Activated T-cell treated with anti-CD3 and anti-CD28 coated beads, Interleukin-2, amount 50 U/mL, for 48 hours (primary cell): ENCODE data around the gene CWH43.
"Not testable (repeated sequence)": the region's sequence is repeated elsewhere in the genome, so short reads cannot be mapped to it uniquely, and the experiment has no call there.

Experiments used
- DNase-seq, 2 experiments: peaks; one replicate each; pipeline ENCODE4 v3.0.0-alpha.2; 2020

CWH43 gene

DNA sequence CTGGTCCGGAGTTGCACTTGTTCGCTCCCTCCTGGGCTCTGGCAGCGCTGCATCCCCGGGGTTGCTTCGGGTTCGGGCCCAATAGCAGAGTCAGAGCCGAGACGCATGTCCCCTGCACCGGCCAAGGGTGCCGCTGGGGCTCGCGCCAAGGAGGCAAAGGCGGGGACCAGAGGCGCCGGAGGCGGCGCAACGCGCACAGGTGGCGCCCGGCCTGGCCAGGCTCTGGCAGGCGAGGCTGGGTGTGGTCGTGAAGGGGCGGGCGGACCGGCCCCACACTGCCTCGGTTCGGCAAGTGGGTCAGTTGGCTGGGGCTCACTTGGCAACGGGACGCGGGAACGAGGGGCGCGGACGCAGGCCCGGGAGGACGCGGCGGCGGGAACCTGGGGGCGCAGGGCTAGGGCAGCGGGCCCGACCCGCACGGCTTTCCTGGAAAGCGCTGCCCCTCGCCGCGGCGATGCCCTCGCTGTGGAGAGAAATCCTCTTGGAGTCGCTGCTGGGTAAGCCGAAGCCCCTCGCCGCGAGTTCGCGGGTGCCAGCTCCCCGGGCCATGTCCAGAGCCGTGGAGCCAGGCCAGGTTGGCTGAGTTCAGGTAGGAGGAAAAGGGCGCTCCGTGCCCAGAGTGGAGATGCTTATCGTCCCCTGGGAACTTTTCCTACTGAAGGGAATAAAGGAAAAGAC is at the start of gene CWH43:
Gene CWH43, plus strand, starts transcription at position 300 of the 678 bp plus-strand sequence. Its CDS starts 155 bp downstream, at position 455.
- DNase-seq, result no peak

DNA sequence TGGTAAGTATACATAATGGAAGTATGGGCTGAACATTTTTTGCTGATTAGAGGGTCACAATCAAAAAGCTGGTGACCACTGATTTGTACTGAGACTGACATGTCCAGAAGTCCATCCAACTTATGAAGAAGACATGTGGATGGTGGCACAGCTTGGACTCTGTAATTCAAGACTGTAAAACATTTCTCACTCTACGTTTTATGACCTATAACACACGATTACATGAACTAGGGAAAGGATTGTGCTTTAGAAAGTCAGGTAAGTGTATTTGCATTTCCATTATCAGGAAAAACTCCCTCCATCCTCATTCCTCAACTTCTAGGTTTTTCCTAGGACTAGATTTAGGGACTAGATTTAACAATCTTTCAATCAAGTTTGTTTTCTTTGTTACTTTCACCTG is 49.0 kb upstream of the CWH43 start:
- no peak for DNase-seq

DNA sequence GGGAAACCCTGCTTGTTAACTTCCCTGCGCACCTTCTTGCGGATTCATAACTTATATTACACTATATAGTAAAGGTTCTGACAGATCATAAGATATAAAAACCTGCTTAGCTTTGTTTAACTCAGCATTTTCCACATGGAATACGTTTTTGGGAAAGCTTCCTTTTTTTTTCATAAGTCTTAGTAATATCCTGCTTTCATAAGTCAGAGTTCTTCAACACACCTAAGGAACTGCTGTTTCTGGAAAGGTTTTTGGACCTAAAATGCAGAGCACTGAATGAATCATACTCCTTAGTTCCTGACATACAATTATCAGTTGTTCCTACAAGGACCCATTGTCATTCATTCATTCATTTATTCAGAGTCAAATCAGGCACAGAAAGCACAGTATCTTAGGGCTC is 47.2 kb upstream of the CWH43 start:
- DNase-seq, result no peak

DNA sequence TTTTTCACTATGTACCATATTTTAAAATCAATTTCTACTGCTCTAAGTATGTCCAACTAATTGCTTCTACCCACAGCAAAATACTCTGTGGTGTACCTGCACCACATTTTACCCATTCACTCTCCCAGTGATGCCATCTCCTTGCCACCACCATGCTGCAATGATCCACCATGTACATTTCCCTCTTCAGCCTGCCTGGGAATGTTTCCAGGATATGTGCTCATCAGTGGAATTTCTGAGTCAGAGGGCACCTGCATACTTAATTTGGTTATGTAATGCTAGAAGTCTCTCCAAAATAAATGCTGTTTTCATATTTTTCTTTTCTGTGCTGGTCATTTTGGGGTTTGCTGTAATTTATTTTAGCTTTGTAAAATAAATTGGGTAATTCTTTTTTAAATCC is 46.3 kb upstream of the CWH43 start:
- no peak for DNase-seq

DNA sequence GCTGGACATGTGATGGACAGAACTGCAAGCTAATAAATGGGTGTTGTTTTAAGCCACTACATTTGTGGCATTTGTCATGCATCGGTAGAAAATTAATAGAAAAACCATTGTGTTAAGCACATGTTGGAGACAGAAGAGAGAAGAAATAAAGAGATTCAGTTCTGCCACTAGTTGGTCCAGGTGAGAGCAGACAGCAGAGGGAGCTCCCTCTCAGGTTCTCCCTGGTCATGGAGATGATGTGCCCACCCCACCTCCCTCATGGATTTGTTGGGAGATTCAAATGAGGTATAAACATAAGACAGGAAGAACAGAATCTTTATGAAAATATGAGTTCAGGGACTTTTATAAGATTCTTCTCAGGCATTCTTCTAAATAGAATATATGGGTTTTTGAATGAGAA is 42.7 kb upstream of the CWH43 start:
- DNase-seq, result no peak

DNA sequence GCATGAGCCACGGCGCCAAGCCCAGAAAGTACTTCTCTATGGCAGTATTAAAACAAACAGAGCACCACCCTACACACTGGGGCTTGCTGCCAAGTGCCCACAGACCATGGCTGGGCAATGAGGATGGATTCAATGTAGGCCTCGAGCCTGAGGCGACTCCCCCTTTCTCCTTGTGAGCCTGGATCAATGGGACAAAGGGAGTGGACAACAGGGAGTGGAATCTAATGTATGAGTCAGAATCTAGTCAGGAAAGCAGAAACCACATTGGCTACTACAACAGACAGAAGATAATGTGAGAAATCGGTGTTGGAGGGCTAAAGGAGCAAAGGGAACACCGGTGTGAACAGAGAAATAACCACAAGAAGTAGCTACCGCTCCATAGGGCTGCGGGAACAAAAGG is 41.8 kb upstream of the CWH43 start:
- DNase-seq, result peak; percentile 20 to 22

DNA sequence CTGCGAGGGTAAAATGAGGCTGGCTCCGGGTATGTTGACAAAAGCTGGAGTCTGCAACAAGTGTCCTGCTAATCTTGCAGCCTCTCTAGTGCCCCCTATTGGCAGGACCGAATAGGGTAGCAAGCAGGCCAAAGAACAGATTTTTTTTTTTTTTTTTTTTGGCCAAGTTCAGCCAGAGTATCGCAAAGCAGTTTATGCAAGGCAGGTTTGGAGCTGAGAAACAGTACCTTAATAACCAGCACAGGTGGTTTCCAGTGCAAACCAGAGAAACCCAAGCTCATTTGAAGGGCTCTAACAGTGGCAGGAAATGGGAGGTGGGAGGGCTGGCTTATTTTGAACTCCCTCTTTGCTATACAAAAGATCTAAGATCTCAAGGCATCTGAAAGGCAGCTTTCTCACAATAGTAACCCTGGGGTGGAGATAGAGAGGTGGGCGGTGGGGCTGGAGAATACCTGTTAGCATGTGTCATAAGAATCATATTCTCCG is 41.3 kb upstream of the CWH43 start:
- peak; percentile 59 to 66 for DNase-seq

DNA sequence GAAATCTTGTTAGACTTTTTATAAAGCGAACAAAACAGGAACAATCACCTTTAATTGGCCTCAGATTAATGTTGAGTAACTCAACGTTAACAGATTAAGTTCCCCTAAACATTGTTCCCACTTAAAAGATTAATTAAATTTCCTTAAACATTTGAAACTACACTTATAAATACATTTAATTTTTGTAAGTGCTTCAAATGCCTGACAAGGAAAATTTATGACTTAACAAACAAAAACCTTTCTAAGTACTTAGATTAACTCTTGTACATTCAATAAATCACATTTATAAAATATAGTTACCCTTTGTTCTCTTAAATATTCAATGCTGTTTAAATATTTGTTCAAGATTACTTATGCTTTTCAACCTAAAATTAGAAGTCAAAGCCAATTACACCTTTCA is 40.1 kb upstream of the CWH43 start:
- no peak for DNase-seq

DNA sequence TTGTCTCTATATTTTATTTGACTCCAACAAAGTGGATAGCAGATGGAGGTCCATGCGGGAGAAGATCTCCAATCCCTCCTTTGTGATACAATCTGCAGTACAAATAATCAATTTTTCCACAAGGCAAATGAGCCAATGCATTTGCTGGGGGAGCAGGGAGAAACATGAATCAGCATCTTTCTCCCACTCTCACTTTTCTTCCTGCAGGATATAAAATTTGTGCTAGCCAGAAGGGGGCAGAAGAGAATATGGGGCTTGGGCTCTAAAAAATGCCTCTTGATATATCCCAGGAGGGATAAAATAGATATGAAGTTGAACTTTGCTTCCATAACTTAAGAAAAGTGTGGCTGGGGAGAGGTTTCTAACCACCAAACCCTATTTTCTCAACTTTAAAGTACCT is 38.3 kb upstream of the CWH43 start:
- DNase-seq, result no peak

DNA sequence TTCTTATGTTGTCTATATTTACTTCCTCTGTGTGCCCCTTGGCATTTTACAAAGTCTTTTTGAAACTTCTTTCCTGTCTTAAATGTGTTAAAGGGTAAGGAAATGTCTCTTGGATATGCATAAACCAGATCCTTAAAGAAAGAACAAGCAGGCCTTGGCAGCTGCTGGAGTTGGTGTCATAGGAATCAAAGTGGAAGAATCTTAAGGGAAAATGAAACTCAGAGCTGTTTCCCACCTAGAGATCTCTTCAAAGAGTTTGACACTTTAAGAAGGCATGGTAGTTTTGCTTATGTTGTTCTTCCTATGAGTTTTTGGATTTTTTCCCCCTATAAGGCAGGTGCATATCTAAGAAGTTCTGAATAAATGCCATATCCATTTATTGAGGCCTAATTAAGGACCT is 37.0 kb upstream of the CWH43 start:
- DNase-seq, result no peak

DNA sequence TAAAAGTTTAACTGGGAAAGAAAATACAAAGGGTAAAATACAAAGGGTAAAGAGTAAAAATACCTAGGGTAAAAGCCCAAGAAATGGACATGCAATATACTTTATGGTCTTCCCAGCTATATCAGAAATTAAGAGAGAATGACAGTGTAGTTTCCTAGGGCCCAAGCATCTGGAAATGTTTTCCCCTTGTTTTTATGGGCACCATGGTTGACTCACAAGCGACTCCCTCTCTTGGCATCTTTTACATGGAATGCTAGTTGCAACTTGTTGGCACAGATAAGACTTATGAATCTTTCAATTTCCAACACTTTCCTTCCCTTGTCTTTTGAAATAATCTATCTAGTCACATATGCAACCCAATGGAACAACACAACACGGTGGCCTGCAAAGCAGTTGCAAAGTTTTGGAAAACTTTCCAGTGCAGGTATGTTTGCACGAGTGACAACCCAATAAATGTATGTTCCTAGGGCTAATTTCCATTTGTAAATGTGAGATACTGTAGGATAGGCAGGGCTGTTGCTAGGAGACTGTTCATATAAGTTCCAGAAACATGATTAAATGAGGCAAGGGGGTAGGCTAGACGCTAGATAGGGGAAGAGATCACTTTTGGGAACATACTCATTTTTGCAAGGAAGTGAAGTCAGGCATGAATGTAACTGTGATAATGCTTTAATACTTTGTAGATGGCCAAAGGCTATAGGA is 36.4 kb upstream of the CWH43 start:
- no peak for DNase-seq

DNA sequence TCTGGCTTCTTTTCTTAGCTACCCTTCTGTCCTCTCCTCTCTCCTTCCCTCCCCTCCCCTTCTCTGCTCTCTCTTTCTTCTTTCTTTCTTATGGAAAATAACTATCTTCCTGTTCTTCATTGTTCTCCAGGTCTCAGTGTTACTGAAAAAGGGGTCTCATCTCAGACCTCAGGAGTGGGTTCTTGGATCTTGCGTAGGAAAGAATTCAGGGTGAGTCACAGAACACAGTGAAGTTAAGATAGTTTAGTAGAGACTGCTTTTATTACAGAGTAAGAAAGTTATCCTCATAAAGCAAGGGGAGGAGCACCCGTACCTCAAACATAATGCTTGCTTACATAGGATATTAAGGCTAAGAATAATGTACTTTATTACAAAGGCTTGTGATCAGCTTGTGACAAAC is 31.8 kb upstream of the CWH43 start:
- DNase-seq, result no peak

DNA sequence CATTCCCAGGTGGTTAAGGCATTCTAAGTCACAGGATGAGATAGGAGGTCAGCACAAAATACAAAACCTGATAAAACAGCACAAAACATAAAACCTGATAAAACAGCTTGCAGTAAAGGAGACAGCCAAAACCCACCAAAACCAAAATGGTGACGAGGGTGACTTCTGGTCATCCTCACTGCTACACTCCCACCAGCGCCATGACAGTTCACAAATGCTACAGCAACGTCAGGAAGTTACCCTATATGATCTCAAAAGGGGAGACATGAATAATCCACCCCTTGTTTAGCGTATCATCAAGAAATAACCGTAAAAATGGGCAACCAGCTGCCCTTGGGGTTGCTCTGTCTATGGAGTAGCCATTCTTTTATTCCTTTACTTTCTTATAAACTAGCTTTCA is 28.7 kb upstream of the CWH43 start:
- not testable (repeated sequence) for DNase-seq

DNA sequence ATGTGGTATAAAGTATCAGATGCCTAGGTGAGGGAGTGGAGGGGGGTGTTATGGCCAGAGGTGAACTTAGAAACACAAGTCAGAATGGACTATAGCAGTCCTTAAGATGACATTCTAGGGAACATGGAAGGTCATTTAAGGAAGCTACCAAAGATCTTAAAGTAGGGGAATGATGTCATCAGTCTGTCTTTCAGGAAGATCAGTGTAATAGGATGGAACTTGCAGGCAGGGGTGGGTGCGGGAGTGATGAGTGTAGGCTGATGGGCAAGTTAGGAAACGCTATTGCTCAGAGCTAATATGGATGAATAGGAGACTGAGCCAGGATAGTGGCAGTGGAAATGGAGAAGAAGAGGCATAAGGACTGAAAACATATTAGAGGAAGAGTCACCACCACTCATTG is 27.5 kb upstream of the CWH43 start:
- DNase-seq, result no peak

DNA sequence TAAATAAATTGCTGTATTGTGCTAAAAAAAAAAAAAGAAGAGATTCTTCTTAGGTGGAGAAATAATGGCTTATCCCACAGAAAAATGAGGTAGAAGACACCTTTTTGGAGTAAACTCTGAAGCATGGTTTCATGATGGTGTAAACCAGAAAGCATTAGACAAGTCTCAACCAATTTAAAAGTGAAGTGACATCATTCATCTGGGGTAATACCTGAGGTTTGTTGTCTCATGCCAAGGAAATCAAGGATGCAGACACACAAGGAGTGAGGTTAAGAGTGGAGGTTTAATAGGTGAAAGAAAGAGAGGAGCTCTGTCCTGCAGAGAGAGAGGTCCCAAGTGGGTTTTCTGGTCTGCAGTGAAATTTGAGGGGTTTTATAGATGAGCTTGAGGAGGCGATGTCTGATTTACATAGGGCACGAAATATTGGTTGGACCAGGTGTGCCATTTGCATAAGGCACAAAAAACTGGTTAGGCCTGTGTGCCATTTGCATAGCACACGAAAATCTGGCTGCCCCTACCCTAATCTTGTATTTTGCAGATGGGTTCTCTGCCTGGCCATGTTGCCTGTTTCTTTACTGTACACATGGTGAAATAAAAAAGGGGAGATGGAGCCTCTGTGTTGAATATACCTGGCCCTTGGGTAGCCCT is 25.0 kb upstream of the CWH43 start:
- no peak for DNase-seq

DNA sequence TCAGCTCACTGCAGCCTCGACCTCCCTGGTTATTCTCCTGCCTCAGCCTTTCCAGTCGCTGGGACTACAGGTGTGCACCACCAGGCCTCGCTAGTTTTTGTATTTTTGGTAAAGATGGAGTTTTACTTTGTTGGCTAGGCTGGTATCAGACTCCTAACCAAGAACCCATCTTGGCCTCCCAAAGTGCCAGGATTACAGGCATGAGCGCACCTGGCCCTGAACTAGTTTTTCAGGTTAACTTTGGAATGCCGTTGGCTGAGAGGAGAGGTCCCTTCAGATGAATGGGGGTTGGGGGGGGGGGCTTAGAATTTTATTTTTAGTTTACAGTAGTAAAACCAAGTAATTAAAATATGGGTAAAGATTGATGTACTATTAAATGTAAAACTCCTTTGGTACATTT is 23.4 kb upstream of the CWH43 start:
- DNase-seq, result no peak

DNA sequence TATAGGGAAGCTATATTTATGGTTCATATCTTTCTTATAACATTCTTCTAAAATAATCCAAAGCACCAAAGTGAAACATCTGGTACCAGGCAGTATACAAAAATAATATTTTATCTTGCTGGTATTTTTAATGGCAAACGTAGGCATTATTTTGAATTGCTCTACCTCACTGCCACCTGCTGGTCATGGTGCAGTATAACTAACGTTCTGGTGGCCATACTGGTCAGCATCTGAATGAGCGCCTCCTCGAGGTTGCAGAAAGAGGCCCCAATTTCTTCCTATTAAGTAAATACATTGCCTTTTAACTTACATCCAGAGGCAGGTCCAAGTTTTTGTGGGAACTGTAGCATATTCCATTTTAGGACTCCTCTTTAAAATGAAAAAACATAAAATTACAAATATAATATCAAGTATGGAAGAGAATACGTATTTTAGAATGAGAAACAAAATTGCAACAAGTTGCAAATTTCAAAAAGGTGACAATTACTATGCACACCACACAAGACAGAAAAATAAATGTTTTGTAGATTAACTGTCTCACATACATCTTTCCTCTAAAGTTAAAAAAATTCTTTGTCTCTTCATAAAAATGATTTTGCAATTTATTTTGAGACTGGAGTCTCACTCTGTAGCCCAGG is 22.9 kb upstream of the CWH43 start:
- peak; percentile 75 to 77 for DNase-seq

DNA sequence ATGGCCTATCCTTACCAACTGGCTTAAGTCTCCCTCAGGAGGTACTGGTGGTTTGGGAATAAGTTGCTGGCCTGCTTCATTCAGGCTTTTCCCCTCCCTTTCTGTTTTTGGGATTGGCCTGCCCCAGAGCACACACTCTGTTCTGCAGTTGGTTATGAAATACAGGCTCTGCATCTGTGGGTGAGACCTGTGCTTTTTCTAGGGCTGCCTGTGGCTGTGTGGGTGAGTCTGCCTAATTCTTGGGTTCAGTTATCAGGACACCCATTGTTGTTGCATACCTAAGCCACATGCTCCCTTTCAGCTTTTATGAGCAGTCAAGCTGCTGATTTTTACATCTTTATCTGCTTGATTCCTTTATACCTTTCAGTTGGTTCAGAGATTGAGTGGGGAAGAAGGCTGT is 19.0 kb upstream of the CWH43 start:
- no peak for DNase-seq

DNA sequence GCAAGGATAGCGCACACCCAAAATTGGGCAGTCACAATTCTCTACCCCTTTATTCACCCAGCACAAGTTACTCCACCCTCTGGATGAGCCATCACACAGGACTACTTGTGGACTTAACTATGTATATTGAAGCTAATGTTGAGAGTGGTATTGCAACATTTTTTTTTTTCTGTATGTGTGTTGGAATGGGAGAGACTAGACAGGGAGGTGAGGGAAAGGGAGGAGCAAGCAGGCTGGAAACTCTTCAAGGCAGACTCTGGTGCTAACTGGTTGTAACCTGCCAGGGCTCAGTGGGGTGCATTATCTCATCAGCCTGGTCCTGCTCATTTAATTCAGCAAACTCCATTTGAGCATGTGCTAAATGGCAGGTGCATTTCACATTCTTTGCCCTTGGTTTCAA is 18.4 kb upstream of the CWH43 start:
- DNase-seq, result no peak

DNA sequence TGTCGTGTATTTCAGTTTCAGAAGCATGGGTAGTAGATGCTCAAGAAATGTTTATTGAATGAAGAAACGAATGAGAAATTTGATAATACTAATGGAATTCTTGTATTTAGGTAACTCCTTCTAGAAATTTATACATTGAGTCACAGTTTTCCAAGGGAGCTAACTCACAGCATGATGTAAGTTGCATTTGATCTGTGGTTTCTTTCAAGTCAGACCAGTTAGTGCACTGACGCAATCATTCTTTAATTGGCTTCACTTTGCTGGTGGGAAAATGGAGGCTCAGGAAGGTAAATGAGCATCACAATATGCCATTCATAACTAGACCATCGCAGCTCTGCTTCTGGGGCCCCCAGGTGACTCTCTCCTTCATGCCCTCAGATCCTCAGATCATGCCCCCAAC is 17.3 kb upstream of the CWH43 start:
- DNase-seq, result no peak

DNA sequence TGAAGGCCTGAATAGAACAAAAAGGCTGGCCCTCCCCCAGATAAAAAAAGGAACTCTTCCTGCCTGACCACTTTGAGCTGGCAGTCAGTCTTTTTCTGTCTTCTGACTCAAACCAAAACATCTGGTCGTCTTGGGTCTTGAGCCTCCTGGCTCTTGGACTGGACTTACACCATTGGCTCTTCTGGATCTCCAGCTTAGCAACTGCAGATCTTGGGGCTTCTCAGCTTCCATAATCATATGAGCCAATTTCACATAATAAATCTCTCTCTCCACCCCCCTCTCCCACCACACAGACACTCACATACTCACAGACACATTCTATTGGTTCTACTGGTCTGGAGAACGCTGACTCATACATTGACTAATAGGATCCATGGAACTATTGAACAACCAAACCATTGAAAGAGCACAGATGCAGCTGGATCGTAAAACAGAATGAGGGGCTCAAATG is 15.6 kb upstream of the CWH43 start:
- DNase-seq, result no peak

DNA sequence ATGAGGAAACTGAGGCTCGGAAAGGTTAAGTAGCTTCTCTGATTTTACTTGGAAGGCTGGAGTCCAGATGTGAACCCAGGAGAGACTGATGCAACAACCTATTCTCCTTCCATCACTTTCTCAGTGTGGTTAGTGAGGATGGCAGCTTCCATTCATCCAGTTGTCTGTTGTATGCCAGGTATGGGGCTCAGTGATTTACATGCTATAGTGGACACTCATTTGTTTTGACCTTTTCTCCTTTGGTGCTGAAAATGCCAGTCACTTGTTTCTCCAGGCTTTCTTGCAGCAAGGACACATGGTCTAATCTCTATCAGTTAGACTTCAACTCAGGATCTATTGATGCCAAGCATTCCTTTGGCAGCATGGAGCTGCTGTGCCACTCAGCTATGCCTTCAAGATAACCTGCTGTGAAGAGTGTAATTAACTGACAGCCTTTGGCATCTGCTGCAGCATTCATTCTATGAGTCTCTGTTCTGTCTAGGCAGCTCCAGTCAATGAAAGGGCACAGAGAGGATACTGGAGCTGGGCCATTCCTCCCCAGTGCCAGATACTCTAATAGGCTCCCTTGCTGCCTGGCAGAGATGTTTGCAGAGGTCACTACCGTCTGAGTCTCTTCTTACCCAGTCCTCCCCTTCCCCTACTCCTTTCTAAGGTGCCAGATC is 11.0 kb upstream of the CWH43 start:
- DNase-seq, result no peak

DNA sequence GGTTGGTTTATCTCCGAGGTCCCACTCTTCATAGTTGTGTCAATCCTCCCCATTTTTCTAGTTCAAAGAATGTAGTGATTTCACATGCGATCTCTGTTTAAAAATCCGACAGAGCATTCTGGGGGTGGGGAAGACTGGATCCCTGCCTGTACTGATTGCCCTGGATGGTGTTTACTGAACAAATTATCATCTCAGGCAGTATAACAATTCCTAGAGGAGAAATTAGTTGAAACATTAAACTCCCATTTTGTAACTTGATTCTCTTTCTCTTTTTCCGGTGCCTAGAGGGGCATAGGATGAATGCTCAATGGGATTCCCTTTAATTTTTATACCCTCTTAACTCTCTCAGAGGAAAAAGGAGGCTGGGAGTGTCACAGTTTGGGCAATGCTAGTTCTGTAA is 10.0 kb upstream of the CWH43 start:
- DNase-seq, result no peak
